Measurements from ENCODE around the gene USP1. TPM values are rescaled to one million over a fixed set of nuclear protein-coding genes. Genes with fewer than 3 reads are reported as not detected.

Gene USP1, protein sequence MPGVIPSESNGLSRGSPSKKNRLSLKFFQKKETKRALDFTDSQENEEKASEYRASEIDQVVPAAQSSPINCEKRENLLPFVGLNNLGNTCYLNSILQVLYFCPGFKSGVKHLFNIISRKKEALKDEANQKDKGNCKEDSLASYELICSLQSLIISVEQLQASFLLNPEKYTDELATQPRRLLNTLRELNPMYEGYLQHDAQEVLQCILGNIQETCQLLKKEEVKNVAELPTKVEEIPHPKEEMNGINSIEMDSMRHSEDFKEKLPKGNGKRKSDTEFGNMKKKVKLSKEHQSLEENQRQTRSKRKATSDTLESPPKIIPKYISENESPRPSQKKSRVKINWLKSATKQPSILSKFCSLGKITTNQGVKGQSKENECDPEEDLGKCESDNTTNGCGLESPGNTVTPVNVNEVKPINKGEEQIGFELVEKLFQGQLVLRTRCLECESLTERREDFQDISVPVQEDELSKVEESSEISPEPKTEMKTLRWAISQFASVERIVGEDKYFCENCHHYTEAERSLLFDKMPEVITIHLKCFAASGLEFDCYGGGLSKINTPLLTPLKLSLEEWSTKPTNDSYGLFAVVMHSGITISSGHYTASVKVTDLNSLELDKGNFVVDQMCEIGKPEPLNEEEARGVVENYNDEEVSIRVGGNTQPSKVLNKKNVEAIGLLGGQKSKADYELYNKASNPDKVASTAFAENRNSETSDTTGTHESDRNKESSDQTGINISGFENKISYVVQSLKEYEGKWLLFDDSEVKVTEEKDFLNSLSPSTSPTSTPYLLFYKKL
- 37.8 and 45.0 TPM in 2 replicates for total RNA-seq

DNA sequence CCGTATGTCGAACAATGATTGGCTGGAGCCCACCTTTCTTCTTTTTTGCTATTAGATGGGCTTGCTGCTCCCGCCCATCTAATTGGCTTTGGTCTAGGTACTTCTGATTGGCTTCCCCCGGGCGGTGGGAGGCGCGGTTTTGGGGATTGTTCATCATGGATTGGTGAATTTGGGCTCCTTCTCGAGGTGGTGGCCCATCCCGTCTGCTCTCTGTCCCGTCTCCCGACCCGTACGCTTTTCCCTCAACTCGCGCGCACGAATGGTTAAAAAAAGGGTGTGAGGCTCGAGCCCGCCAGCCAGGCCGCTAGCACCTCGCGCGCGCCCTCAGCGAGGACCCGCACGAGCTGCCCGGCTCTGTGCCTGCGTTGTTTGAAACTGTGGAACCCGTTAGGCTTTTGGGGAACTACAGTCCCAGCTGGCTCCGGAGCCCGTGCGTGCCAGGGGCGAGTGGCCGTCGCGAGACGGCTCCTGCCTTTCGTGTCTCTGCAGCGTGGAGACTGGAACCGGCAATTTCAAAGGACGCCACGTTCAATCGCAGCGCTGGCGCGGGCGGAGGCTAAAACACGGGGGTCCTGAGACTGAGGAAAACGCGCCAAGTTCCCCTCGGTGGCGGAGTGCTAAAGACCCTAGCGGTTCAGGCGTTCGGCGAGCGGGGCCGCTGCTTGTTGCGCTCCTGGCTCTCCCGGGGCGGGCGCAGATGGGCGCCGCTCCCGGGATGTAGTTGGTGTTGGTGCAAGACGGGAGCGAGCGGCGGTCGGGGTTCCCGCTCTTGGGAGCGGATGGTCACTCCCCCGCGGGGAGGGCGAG, at the start of gene USP1:
Gene USP1, plus strand, starts transcription at position 584 of the 807 bp plus-strand sequence. CDS start 2,819 bp downstream, outside the sequence.
- peak; percentile 99 for DNase-seq (ENCODE audit: low read depth, low spot score)

DNA sequence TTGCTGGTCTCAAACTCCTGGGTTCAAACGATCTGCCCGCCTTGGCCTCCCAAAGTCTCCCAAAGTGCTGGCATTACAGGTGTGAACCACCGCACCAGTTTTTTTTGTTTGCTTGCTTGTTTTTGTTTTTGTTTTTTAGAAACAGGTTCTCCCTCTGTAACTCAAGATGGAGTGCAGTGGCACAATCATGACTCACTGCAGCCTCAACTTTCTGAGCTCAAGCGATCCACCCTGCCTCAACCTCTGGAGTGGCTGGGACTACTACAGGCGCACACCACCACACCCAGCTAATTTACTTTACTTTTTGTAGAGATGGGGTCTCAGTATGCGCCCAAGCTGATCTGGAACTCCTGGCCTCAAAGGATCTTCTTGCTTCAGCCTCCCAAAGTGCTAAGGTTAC, 47.3 kb upstream of the USP1 start:
- no peak for DNase-seq (ENCODE audit: low read depth, low spot score)

DNA sequence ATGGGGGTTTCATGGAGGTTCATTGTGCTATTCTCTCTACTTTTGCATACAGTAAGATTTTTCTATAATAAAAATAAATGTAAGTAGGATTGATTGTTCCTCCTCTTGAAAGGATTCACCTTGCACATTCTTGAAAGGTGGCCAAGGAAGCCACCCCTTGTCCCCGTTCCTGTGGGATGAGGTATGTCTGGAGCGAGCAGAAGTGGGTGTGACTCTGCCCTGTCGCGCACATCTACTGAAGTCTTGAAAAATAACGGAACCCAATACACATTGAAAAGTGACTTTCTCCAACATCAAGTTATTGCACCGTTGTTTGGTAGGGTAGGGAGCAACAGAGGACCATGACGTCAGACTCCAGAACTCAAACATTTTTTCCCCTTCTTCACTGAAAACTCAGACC, 46.8 kb upstream of the USP1 start:
- DNase-seq (ENCODE audit: low read depth, low spot score) = no peak

DNA sequence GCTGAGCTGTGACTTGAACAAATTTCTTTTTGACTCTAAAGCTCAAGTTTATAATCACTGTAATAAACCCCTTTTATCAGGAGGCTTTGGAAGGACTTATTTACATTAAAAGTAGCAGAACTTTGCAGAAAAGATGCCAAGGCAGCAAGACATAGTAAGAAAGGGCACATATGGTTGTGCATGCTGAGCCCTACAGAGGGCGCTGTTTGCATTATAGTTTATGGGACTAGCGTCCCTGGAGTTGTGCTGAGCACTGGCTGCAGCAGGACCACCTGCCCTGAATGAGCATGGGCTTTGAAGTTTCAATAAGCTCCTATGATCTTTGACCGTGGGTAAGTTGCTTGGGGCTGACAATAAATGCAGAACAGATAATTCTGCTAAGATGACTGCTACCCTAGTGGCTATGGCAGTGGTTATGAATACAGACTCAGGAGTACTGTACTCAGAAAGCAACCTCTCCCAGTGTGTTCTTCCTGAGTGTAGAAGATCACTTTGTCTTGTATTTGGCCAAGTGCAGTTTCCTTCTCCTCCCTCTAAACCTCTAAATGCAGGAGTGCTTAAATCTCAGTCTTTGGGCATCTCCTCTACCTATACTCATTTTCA, 45.4 kb upstream of the USP1 start:
- DNase-seq (ENCODE audit: low read depth, low spot score) = no peak

DNA sequence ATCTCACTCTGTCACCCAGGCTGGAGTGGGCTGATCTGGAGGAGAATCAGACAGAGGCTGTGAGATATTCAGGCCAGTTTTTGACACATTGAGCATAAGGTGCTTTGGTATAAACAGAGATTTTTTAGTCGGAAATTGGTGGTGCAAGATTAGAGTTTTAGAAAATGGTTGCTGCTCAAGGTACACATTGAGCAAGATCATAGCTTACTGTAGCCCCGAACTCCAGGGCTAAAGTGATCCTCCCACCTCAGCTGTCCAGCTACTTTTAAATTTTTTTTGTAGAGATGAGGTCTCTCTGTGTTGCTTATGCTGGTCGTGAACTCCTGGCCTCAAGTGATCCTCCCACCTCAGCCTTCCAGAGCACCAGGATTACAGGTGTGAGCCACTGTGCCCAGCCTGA, 43.9 kb upstream of the USP1 start:
- no peak for DNase-seq (ENCODE audit: low read depth, low spot score)

DNA sequence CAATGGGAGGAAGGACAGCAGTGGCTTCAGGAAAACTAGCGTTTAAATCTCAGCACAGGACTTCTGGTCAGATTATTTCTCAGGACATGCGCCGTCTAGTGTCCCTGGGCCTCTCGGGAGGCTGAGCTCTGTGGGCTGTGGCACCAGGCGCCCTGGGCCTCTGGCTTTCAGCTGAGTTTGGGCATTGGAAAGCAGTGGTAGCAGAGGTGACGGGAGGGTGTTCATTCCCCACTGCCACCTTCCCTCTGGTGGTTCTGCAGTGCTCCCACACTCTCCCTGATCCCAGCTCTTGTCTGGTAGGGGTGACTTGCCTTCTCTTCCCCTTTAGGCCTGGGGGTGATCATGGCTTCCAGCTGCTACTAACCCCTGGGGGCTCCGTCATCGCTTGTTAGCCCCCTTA, 42.2 kb upstream of the USP1 start:
- DNase-seq (ENCODE audit: low read depth, low spot score) = no peak

DNA sequence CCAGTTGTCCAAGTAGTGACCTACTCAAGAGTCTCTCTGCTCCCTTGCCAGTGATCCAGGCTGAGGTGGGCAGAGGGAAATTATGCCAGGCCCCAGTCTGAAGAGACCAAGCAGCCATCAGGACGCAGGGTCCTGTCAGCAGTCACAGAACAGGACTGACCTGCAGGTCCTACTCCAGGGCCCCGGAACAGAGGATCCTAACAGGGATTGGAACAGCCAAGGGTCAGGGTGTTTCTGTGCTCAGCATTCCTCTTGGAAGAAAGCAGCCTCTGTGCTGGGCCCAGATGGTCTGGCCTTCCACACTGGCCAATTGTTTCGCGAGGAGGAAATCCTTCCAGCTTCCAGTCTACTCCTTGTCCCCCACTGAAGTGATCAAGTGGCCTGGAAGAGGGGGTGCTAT, 41.6 kb upstream of the USP1 start:
- no peak for DNase-seq (ENCODE audit: low read depth, low spot score)

DNA sequence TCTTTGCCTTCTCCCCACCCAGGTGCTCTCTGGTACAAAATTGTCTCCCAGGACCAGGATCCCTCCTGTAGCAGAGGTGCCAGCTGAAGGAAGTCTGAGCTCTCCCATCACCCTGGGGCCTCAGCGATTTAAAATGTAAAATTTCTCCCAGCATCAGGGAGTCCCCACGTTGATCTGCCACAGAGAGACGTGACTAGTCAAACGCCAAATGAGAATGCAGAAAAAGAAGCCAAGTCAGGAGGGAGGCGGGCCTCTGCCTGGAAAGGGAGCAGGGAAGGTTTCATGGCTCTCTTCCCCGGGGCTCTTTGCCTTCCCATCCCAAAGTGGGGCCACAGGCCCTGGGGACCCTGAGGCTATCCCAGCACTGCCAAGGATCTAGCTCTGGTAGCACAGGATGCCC, 40.0 kb upstream of the USP1 start:
- no peak for DNase-seq (ENCODE audit: low read depth, low spot score)

DNA sequence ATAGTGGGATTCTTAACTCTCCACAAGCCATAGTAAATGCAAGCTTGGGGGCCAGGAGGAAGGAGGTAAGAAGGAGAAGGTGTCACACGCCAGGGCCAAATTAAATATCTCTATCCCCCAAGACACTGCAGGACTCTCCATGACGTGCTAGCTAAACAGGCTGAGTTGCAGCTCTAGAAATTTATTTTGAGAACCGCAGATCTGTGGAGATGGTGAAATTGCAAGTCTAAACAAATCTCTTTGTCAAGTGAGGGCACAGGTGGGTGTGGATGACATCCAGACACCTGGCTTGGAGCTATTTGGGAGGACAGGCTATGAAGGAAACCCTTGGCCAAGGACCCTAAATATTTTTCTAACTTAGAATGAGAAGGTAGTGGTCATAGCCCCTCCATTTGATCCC, 39.5 kb upstream of the USP1 start:
- no peak for DNase-seq (ENCODE audit: low read depth, low spot score)

DNA sequence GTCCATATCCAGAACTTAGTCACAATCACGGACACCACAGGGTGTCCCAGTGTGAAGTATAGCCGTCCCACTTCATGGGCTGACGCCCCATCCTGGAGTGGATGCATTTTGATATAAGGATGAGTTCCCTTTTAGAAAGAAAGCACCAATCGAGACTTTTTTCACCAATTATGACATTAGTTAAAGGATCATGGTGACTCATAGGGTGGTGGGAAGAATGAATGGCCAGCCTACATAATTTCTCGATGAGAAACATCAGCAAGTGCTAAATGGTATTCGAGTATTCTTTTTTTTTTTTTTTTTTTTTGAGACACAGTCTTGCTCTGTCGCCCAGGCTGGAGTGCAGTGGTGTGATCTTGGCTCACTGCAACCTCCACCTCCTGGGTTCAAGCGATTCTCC, 38.5 kb upstream of the USP1 start:
- DNase-seq (ENCODE audit: low read depth, low spot score) = no peak

DNA sequence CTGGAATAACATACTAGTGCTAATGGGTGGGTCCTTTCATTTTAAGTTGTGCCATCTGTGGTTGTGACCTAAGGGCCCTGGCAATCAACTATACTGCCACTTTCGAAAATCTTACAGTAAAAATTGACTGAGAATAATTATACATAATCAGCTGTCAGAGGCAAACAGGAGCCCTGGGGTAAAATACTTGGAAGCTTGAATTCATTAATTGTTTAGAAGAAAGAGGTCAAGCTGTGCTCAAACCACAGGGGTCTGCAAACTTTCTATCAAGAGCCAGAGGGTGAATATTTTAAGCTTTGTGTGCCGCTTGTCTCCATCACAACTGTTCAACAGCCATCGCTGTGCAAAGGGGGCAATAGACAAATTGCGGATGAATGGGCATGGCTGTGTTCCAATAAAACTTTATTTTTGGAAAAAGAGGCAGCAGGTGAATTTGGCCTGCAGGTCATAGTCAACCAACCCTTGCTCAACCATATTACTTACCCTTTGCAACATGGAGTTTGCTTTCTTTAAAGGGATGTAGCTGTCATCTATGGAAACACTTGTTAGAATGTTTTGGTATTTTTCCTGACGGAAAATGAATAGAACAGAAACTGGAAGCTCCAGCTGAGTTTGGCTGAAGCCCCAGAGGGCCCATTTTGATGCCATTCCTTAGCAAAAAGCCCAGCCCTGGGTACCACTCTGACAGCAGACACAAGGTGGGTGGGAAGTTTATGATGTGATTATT, 35.7 kb upstream of the USP1 start:
- DNase-seq (ENCODE audit: low read depth, low spot score) = no peak

DNA sequence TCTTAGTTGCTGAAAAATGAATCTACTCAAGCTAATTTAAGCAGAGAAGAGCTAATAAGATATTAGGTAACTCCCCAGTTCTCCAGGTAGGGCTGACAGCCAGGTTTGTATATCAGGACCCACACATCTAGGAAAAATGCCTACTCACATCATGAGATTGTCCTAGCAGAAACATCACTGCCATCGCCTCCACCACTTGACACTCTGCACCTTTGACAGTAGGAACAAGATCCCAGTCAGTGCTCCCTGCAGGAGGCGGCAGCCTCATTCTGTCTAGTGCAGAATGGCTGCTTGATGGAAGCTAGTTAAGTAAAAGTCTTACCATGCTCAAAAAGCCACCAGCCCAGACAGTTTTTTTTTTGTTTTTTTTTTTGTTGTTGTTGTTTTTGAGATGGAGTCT, 31.6 kb upstream of the USP1 start:
- no peak for DNase-seq (ENCODE audit: low read depth, low spot score)

DNA sequence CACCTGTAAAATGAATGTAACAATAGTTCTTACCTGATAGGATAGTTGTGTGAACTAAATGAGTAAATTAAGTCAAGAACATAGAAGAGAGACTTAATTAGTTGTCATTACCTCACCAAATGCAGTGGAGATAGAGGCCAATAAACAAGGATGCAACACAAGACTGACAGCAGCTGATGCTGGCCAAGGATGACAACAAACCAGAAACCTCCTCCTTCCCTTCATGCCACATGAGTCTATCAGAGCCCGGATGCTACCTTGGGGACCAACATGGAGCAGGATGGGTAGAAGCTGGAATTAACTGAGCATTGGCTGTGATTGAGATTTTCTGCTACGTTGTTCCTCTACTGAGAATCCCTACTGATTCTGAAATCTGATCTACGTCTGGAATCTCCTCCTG, 30.3 kb upstream of the USP1 start:
- no peak for DNase-seq (ENCODE audit: low read depth, low spot score)

DNA sequence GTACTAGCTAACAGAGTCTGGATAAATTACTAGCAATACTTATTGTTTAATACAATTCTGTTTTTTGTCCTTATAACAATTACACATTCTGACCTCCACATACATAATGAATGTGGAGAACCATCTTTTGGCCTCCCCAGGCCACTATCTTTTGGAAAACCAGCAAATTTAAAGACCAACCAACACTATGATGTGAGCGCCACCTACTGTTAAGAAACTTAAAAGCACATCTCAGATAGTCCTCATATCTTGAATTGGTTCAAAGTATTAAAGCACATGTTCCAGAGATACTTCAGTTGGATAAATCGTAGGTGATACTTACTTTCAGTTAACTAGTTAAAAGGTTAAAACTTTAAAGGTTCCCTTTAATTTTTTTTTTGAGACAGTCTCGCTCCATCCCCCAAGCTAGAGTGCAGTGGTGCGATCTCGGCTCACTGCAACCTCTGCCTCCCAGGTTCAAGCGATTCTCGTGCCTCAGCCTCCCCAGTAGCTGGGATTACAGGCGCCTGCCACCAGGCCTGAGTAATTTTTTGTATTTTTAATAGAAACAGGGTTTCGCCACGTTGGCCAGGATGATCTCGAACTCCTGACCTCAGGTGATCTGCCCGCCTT, 29.3 kb upstream of the USP1 start:
- no peak for DNase-seq (ENCODE audit: low read depth, low spot score)

DNA sequence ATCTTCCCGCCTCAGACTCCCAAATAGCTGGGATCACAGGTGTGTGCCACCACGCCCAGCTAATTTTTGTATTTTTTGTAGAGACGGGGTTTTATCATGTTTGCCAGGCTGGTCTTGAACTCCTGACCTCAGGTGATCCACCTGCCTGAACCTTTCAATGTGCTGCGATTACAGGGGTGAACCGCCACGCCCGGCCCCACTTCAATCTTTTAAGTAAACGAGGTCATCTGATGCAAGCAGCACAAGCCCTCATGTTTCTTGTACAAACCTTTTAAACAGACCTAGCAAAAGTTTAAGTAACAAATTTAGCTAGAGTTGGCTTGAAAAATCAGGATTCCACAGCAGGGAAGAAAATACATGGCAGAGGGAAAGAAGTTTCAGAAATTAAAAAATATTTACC, 21.2 kb upstream of the USP1 start:
- no peak for DNase-seq (ENCODE audit: low read depth, low spot score)

DNA sequence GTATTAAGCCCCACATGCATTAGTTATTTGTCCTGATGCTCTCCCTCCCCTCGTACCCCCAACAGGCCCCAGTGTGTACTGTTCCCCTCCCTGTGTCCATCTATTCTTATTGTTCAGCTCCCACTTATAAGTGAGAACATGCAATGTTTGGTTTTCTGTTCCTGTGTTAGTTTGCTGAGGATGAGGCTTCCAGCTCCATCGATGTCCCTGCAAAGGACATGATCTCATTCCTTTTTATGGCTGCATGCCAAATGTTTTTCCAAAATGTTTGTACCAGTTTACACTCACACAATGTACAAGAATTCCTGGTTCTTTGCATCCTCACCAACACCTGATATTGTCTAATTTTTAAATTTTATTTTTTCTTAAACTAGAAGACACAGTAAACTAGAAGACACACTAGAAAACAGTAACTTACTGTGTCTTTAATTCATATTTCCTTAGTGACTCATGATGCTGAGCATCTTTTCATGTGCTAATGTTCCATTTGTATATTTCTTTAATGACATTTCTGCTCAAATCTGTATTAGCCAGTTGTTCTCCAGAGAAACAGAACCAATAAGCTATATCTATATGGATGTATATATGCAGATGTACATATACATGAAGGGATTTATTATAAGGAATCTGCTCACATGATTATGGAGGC, 19.4 kb upstream of the USP1 start:
- DNase-seq (ENCODE audit: low read depth, low spot score) = no peak

DNA sequence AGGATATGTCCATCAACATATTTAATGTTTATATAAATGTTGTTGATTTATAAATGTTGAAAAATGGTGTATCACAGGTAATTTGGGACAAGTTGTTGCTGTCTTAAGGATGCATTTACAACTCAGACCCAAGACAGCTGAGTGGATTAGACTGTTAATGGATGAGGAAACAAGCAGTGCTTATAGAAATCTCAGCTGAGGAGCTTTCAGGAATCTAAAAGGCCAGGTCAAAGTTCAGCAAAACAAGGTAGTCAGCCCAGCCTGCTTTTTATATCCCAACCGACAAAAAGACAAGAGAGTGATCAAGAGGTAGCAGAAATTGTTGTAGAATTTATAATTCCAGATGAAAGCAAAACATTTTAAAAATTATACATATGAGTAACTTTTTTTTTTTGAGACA, 16.6 kb upstream of the USP1 start:
- DNase-seq (ENCODE audit: low read depth, low spot score) = no peak

DNA sequence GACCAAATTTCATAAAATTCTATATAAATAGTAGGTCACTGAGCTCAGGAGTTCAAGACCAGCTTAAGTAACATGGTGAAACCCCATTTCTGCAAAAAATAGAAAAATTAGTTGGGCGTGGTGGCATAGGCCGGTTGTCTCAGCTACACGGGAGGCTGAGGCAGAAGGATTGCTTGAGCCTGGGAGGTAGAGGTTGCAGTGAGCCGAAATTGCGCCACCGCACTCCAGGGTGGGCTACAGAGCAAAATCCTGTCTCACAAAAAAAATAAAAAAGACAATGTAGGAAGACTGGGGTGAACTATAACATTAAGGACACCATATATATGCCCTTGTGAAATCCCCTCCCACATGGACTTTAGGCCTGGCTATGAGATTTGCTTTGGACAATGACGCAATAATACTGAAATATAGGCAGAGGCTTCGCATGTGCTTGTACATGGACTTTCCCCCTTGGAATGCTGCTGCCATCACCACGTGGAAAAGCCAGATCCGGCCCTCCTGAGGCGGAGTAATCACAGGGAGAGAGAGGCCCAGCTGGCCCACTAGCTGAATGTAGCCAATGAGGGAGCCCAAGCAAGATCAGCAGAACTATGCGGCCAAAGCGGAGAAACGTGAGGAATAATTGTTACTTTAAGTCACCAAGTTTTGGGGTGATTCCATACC, 13.1 kb upstream of the USP1 start:
- no peak for DNase-seq (ENCODE audit: low read depth, low spot score)

DNA sequence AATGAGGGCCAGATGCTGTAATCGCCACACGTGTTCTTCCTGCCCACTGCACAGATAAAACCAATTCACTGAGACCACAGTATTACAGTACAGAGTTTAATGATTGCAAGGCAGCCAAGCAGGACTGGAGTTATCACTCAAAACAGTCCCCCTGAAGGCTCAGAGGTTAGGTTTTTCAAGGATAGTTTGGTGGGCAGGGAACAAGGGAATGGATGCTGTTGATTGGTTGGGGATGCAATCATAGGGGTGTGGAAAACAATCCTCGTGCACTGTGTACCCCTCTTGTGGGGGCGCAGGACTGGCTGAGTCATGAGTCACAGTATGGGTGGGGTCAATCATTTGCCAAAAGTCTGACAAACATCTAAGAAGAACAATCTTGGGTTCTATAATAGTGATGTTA, 12.4 kb upstream of the USP1 start:
- no peak for DNase-seq (ENCODE audit: low read depth, low spot score)
